Colon (tissue), 2 donors: ENCODE measurements around the gene C4orf51.

ENCODE experiments used
- FAIRE-seq: peaks from 2 replicates; lab custom pipeline; 2012; peaks lifted over from hg19 to GRCh38; lab: Jason Lieb, UNC
- donor health status: control.
- donor health status: control.

The C4orf51 gene

GRCh38 chr4:145757188-145757587 is 77.2 kb downstream of the C4orf51 start:
- no peak for FAIRE-seq

- FAIRE-seq = no peak
Observed at GRCh38 chr4:145760176-145760575, 80.2 kb downstream of the C4orf51 start.

- FAIRE-seq = no peak
Observed at GRCh38 chr4:145760961-145761929, 81.3 kb downstream of the C4orf51 start.

GRCh38 chr4:145762719-145763118 is 82.8 kb downstream of the C4orf51 start:
- FAIRE-seq = no peak

- FAIRE-seq = no peak
Observed at GRCh38 chr4:145763399-145763798, 83.5 kb downstream of the C4orf51 start.

- FAIRE-seq = no peak
Observed at GRCh38 chr4:145766273-145766672, 86.3 kb downstream of the C4orf51 start.

GRCh38 chr4:145769450-145770037 is 89.6 kb downstream of the C4orf51 start:
- no peak for FAIRE-seq

- FAIRE-seq = no peak
Observed at GRCh38 chr4:145770124-145770523, 90.2 kb downstream of the C4orf51 start.

GRCh38 chr4:145772347-145772746 is 92.4 kb downstream of the C4orf51 start:
- no peak for FAIRE-seq

- no peak for FAIRE-seq
Observed at GRCh38 chr4:145773581-145774234, 93.8 kb downstream of the C4orf51 start.

- FAIRE-seq = no peak
Observed at GRCh38 chr4:145774473-145774872, 94.5 kb downstream of the C4orf51 start.

GRCh38 chr4:145775406-145775805 is 95.5 kb downstream of the C4orf51 start:
- FAIRE-seq = no peak

- no peak for FAIRE-seq
Observed at GRCh38 chr4:145776208-145776607, 96.3 kb downstream of the C4orf51 start.

GRCh38 chr4:145779319-145779801 is 99.4 kb downstream of the C4orf51 start:
- FAIRE-seq = no peak

- FAIRE-seq = no peak
Observed at GRCh38 chr4:145781351-145781750, 101.4 kb downstream of the C4orf51 start.
